GM12878 (cell line): ENCODE data around the gene CLPX. TPM values are rescaled to one million over a fixed set of nuclear protein-coding genes. Genes with fewer than 3 reads are reported as not detected.

Source experiments
- ATAC-seq: fragments of 200-7000 bp; cut with Tn5 transposase; 3 replicates; pipeline ENCODE4 v1.9.1; 2020; ENCODE audit warnings: mild to moderate bottlenecking, moderate library complexity
- BruUV-seq: library from RNA; stranded (reverse); fragments of 400-500 nt; replicated peaks from 2 replicates; lab custom pipeline; 2021; lab: Mats Ljungman, UMichigan
- CTCF ChIA-PET: fragments of 300-600 bp; sonication (Branson Sonifier 250); formaldehyde crosslinking; extraction: SDS; loops from one replicate; lab custom pipeline; 2021; ENCODE audit warnings: inconsistent platforms; lab: Yijun Ruan, JAX
- POLR2A ChIA-PET: fragments of 350-600 bp; formaldehyde crosslinking; extraction: SDS; loops from one replicate; lab custom pipeline; 2021; ENCODE audit warnings: inconsistent platforms; lab: Charles Lee
- RAD21 ChIA-PET: fragments of 300-600 bp; sonication (Branson Sonifier 250); formaldehyde crosslinking; loops from one replicate; lab custom pipeline; 2023; ENCODE audit warnings: antibody characterized with exemption; ENCODE audit not compliant: unreplicated experiment; lab: Charles Lee
- SMC1A ChIA-PET: fragments of 300-600 bp; sonication (Branson Sonifier 250); formaldehyde crosslinking; loops from one replicate; lab custom pipeline; 2023; ENCODE audit not compliant: unreplicated experiment, uncharacterized antibody; lab: Charles Lee
- DNase-seq: peaks from one replicate; pipeline ENCODE4 v3.0.0-alpha.2; 2011; ENCODE audit warnings: low read depth, low spot score
- FAIRE-seq: peaks from 3 replicates; lab custom pipeline; 2011; peaks lifted over from hg19 to GRCh38; lab: Jason Lieb, UNC
- H2AFZ ChIP-seq: 2 replicates; pipeline ENCODE4 v1.6.0; 2011; ENCODE audit warnings: low read depth, low read length, control low read depth; ENCODE audit not compliant: control insufficient read depth
- H3K27ac ChIP-seq: 2 replicates; pipeline ENCODE4 v1.5.1; 2011; ENCODE audit warnings: control low read depth; ENCODE audit not compliant: control insufficient read depth, insufficient read depth
- H3K27me3 ChIP-seq, 2 experiments: replicated peaks in 1 of 2; 2 replicates each; pipeline versions ENCODE4 v1.6.0 to v1.6.1; 2011; ENCODE audit warnings: low read length in 1 of 2; ENCODE audit not compliant: control insufficient read depth in 2 of 2, insufficient read depth in 2 of 2
- H3K36me3 ChIP-seq, 2 experiments: 2 replicates each; pipeline ENCODE4 v1.5.1; 2011; ENCODE audit warnings: low read length in 1 of 2; ENCODE audit not compliant: control insufficient read depth in 2 of 2, insufficient read depth in 2 of 2
- H3K4me1 ChIP-seq: 2 replicates; pipeline ENCODE4 v1.6.1; 2011; ENCODE audit warnings: mild to moderate bottlenecking, low read length, moderate library complexity, mixed read lengths; ENCODE audit not compliant: control insufficient read depth, insufficient read depth
- H3K4me2 ChIP-seq: 2 replicates; pipeline ENCODE4 v1.6.0; 2011; ENCODE audit warnings: control low read depth; ENCODE audit not compliant: control insufficient read depth, insufficient read depth
- H3K4me3 ChIP-seq: fragments of 200-600 bp; sonication (generic); 2 replicates; pipeline ENCODE4 v1.5.1; 2016
- H3K79me2 ChIP-seq: 2 replicates; pipeline ENCODE4 v1.6.0; 2011; ENCODE audit warnings: low read length; ENCODE audit not compliant: control insufficient read depth, insufficient read depth
- H3K9ac ChIP-seq: 2 replicates; pipeline ENCODE4 v1.8.0; 2011; ENCODE audit warnings: low read length, control low read depth, mixed read lengths; ENCODE audit not compliant: control insufficient read depth, insufficient read depth
- H3K9me3 ChIP-seq: replicated peaks from 3 replicates; pipeline ENCODE4 v1.5.1; 2011; ENCODE audit warnings: mild to moderate bottlenecking, low read length; ENCODE audit not compliant: control insufficient read depth, insufficient read depth
- H4K20me1 ChIP-seq: 2 replicates; pipeline ENCODE4 v1.6.0; 2011; ENCODE audit not compliant: control insufficient read depth, insufficient read depth
- ATF3 ChIP-seq: IDR thresholded peaks from 2 replicates; pipeline ENCODE4 v1.6.1; 2011; ENCODE audit warnings: low read depth, mild to moderate bottlenecking, low read length, moderate library complexity, borderline replicate concordance; ENCODE audit errors: extremely low read depth
- CHD1 ChIP-seq: IDR thresholded peaks from 2 replicates; pipeline ENCODE4 v1.6.1; 2012; ENCODE audit warnings: low read depth, low read length, improper control_type of control experiment
- E2F8 ChIP-seq: fragments of 450-650 bp; IDR thresholded peaks from 2 replicates; pipeline ENCODE4 v1.6.1; 2018; ENCODE audit warnings: mild to moderate bottlenecking, low read depth, moderate library complexity; ENCODE audit not compliant: partially characterized antibody
- ELK1 ChIP-seq: IDR thresholded peaks from 2 replicates; pipeline ENCODE4 v1.6.1; 2012; ENCODE audit warnings: low read depth, low read length, improper control_type of control experiment
- MTA2 ChIP-seq: fragments of 450-650 bp; IDR thresholded peaks from 2 replicates; pipeline ENCODE4 v1.6.1; 2016; ENCODE audit warnings: low read depth, mild to moderate bottlenecking, moderate library complexity
- POLR2A ChIP-seq: IDR thresholded peaks from 2 replicates; pipeline ENCODE4 v1.6.1; 2011; ENCODE audit warnings: low read depth, mild to moderate bottlenecking, low read length
- SP1 ChIP-seq: IDR thresholded peaks from one replicate; pipeline ENCODE4 v1.6.1; 2011; ENCODE audit warnings: low read depth, low read length
- YY1 ChIP-seq: IDR thresholded peaks from 2 replicates; pipeline ENCODE4 v1.6.1; 2011; ENCODE audit warnings: low read depth, mild to moderate bottlenecking, low read length
- ZBTB33 ChIP-seq: fragments of 450-650 bp; IDR thresholded peaks from 2 replicates; pipeline ENCODE4 v1.6.1; 2017; ENCODE audit warnings: mild to moderate bottlenecking
- ZNF217 ChIP-seq: fragments of 450-650 bp; IDR thresholded peaks from 2 replicates; pipeline ENCODE4 v1.6.1; 2017; ENCODE audit warnings: antibody characterized with exemption, mild to moderate bottlenecking
- WGBS: methylation state at CpG from one replicate; pipeline ENCODE4 v1.1.6; 2016; ENCODE audit warnings: low lambda C conversion rate; ENCODE audit not compliant: insufficient replicate concordance, insufficient coverage; ENCODE audit errors: missing lambda C conversion rate; 5-methylcytosine and 5-hydroxymethylcytosine counted together
- in situ Hi-C: fragments of 300-500 bp; cut with MboI; formaldehyde crosslinking; loops from 9 replicates; pipeline ENCODE4 v1.14.3; 2018; ENCODE audit warnings: mixed read lengths
- intact Hi-C: fragments of 100-400 bp; cut with micrococcal nuclease; formaldehyde crosslinking; loops from one replicate; pipeline ENCODE4 v1.14.2; 2022; ENCODE audit not compliant: unreplicated experiment
- polyA plus RNA-seq, 11 experiments: library from polyadenylated mRNA; depleted of rRNA in 4 of 11; unstranded in 6 of 11; stranded (reverse) in 5 of 11; fragments of >200 nt; fragmentation: Nextera tagmentation in 4 of 11; fragmentation: Illumina TruSeq in 1 of 11; extraction: Ambion mirVana in 4 of 11; extraction: Trizol in 1 of 11; gene quantifications; 1 replicate in 1 of 11; 2 replicates in 10 of 11; pipeline versions ENCODE4 v1.2.1 to v1.2.3, GENCODE V29; 2011 to 2016; ENCODE audit warnings: inconsistent platforms in 2 of 11, missing spikeins in 2 of 11, low read depth in 1 of 11
- total RNA-seq, 4 experiments: library from RNA; depleted of rRNA in 3 of 4; stranded (reverse); fragments of >200 nt in 3 of 4; fragmentation: Illumina TruSeq in 1 of 4; extraction: Trizol in 1 of 4; gene quantifications; 2 replicates each; pipeline versions ENCODE4 v1.2.1 to v1.2.3, GENCODE V29; 2013 to 2021

Gene CLPX
- total and polyA plus RNA-seq, 10 of the 15 experiments (the other 5 are each of a cell fraction or from before 2014, with no cell fraction given), result 10.1 to 57.4 (median 31.3) TPM

- RAD21 ChIA-PET, result no interaction called here
- CTCF ChIA-PET, result interaction anchor here (3.5 kb wide), 1 partner anchor 114 kb away, joined by 22 read pairs; no protein-coding TSS in a partner anchor
- H3K27ac ChIP-seq, result peak overlapping the region; percentile 89
- ATAC-seq, result no peak
- H3K36me3 ChIP-seq, result 0 out of 4 replicates have a peak, but pooled peaks cover 0 to under 1% of the 10 kb centered on the region in 2 experiments
- BruUV-seq, result no TSS peak
- peak overlapping the region; percentile 100; the same call in 1 of the 2 replicates for H2AFZ ChIP-seq
- TF ChIP-seq CHD1 (0 out of 2 replicates have a peak, but pooled peaks have one; percentile 20), POLR2A (no peak)
- TF ChIP-seq, all 136 proteins: peak for 1
- ChIA-PET POLR2A (no interaction called here), SMC1A (no interaction called here)
- Histone ChIP-seq H3K4me3 (peak overlapping the region; percentile 94), H3K79me2 (peaks cover 49% of the 10 kb centered on the region), H3K27me3 (no peaks in the 10 kb centered on the region), H4K20me1 (no peaks in the 10 kb centered on the region), H3K4me2 (peak overlapping the region; percentile 90), H3K4me1 (peaks cover 3% of the 10 kb centered on the region; the same call in 1 of the 2 replicates), H3K9me3 (no peaks in the 10 kb centered on the region), H3K9ac (peak overlapping the region; percentile 84)
- in situ Hi-C loops (no loop called here), intact Hi-C loops (loop anchor here (2.0 to 5.0 kb wide), 2 partner anchors 103 to 132 kb away; partner anchors contain the start of gene PARP16)
- no peak for DNase-seq
- FAIRE-seq, result no peak
- WGBS, result under 1% methylated on average over 4 of the region's 4 CpGs
Observed at GRCh38 chr15:65183865-65184159, 1.3 kb downstream of the CLPX start.

- POLR2A ChIA-PET, result interaction anchor here (0.7 to 2.1 kb wide), 6 partner anchors 49 to 1434 kb away, joined by 3 to 7 read pairs (median 4); partner anchors contain the start of genes PDCD7 and RNU5B-1
- Histone ChIP-seq H3K4me2 (peak overlapping the region; percentile 90), H3K9ac (peak overlapping the region; percentile 56), H3K36me3 (peaks cover 2 to 6% of the 10 kb centered on the region in 2 experiments; a peak in 2 of 4 replicates), H4K20me1 (no peaks in the 10 kb centered on the region), H2AFZ (no peak overlapping the region), H3K4me1 (peaks cover 3% of the 10 kb centered on the region; the same call in 1 of the 2 replicates), H3K79me2 (peaks cover 49% of the 10 kb centered on the region), H3K9me3 (no peaks in the 10 kb centered on the region), H3K27me3 (no peaks in the 10 kb centered on the region), H3K27ac (peak overlapping the region; percentile 53), H3K4me3 (peak overlapping the region; percentile 94)
- CTCF ChIA-PET, result interaction anchor here (0.6 to 1.4 kb wide), 9 partner anchors 39 to 450 kb away, joined by 3 to 6 read pairs (median 3); partner anchors contain the start of genes PARP16 and PDCD7
- DNase-seq (no peak), FAIRE-seq (no peak), ATAC-seq (no peak)
- SMC1A ChIA-PET, result interaction anchor here (0.7 to 1.7 kb wide), 7 partner anchors 11 to 115 kb away, joined by 3 to 8 read pairs (median 4); partner anchors contain the start of gene PDCD7
- TSS peak; percentile 10 for BruUV-seq
- 1% methylated on average over 4 of the region's 4 CpGs for WGBS
- intact Hi-C loops, result loop anchor here (5.0 kb wide), 1 partner anchor 130 kb away; no protein-coding TSS in a partner anchor
- RAD21 ChIA-PET, result interaction anchor here (0.9 to 1.6 kb wide), 5 partner anchors 49 to 610 kb away, joined by 3 read pairs; partner anchors contain the start of genes DENND4A, PARP16 and PDCD7
- in situ Hi-C loops, result no loop called here
- TF ChIP-seq MTA2 (no peak), ZNF217 (no peak), ELK1 (no peak), E2F8 (no peak), YY1 (no peak), SP1 (no peak), ZBTB33 (no peak), ATF3 (no peak)
Observed at GRCh38 chr15:65182538-65182937, 2.6 kb downstream of the CLPX start.
